Thoracic aorta (tissue), 2 donors: ENCODE measurements around the gene MIPEP. TPM values are rescaled to one million over a fixed set of nuclear protein-coding genes. Genes with fewer than 3 reads are reported as not detected.
"Not testable (repeated sequence)": the region's sequence is repeated elsewhere in the genome, so short reads cannot be mapped to it uniquely, and the experiment has no call there.

Source experiments
- ATAC-seq: fragments of 150-250 bp; one replicate; pipeline ENCODE4 v1.8.0; 2017; ENCODE audit warnings: low read depth; ENCODE audit not compliant: insufficient number of reproducible peaks, low FRiP score
- DNase-seq: peaks from one replicate; pipeline ENCODE4 v3.0.0-alpha.2; 2020; ENCODE audit warnings: low spot score
- H3K27ac ChIP-seq, 2 donors: fragments of 200-600 bp; sonication (generic); 1 replicate in 1 of 2; 2 replicates in 1 of 2; pipeline ENCODE4 v1.5.1; 2016; ENCODE audit warnings: mild to moderate bottlenecking in 2 of 2, moderate library complexity in 2 of 2
- H3K27me3 ChIP-seq: fragments of 200-600 bp; sonication (generic); replicated peaks from 2 replicates; pipeline ENCODE4 v1.6.0; 2016; ENCODE audit warnings: mild to moderate bottlenecking; ENCODE audit not compliant: insufficient read depth
- H3K36me3 ChIP-seq: fragments of 200-600 bp; sonication (generic); one replicate; pipeline ENCODE4 v1.5.1; 2016
- H3K4me1 ChIP-seq, 2 donors: fragments of 200-600 bp; sonication (generic); 1 replicate in 1 of 2; 2 replicates in 1 of 2; pipeline versions ENCODE4 v1.5.1 to v1.6.0; 2016; ENCODE audit warnings: low read depth in 2 of 2, mild to moderate bottlenecking in 1 of 2; ENCODE audit not compliant: control insufficient read depth in 1 of 2
- H3K4me3 ChIP-seq: fragments of 200-600 bp; sonication (generic); 2 replicates; pipeline ENCODE4 v1.5.1; 2016; ENCODE audit warnings: mild to moderate bottlenecking
- H3K9me3 ChIP-seq: fragments of 200-600 bp; sonication (generic); 2 replicates; pipeline ENCODE4 v1.5.1; 2016
- total RNA-seq, 2 donors: library from RNA; depleted of rRNA; stranded (reverse); fragments of >200 nt; gene quantifications; one replicate each; pipeline versions ENCODE4 v1.1.0 to v1.2.3, GENCODE V29; 2016
- TF ChIP-seq, protein P1 (sequence below): fragments of 200-600 bp; sonication (generic); IDR thresholded peaks from one replicate; pipeline ENCODE4 v1.5.1; 2019; ENCODE audit warnings: antibody characterized with exemption

MIPEP gene
- total RNA-seq, 2 donors from 2014 or later, result 11.6 to 12.0 TPM

DNA sequence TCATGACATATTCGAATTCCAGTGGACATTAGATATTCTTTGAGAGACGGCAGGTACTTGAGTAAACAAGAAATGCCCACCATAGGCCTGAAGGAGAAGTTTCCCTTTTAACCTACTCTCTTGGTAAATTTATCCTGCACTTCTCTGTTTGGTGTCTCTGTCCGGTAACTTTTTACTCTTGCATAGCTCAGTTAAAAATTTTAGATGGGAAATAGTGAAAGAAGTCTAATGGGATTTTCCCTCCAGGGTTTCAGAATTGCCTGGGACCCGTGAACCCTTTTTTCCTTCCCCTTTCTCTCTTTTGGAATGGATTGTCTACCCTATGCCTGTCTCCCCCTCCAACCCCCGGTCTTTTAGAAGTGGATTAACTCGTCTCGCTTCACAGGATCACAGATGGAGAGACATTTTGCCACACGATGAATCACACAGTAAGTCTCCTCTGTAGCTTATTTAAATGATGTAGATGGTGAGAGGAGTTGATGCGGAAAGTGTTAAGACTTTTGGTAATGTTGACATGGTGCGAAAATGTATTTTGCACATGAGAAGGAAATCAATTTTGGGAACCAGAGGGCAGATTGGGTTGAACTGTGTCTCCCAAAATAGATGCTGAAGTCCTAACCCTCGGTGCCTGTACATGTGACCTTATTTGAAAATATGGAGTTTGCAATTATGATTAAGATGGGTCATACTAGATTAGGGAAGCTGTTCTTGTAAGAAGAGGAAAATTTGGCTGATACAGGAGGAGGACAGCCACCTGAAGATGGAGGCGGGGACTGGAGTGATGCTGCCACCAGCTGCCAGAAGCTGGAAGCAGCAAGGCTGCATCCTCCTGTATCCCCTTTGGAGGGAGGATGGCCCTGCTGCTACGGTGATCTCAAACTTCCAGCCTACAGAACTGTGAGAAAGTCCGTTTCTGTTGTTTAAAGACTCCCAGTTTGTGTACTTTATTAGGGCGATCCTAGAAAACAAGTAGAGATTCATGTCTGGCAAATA lies 711 bp upstream of the MIPEP start:
- H3K36me3 ChIP-seq, result no peaks in the 10 kb centered on the region
- H3K27me3 ChIP-seq, result no peaks in the 10 kb centered on the region
- peak overlapping the region; percentile 64 to 81 for H3K27ac ChIP-seq
- H3K9me3 ChIP-seq, result no peaks in the 10 kb centered on the region
- ATAC-seq (no peak), DNase-seq (no peak)
- TF ChIP-seq, protein P1, sequence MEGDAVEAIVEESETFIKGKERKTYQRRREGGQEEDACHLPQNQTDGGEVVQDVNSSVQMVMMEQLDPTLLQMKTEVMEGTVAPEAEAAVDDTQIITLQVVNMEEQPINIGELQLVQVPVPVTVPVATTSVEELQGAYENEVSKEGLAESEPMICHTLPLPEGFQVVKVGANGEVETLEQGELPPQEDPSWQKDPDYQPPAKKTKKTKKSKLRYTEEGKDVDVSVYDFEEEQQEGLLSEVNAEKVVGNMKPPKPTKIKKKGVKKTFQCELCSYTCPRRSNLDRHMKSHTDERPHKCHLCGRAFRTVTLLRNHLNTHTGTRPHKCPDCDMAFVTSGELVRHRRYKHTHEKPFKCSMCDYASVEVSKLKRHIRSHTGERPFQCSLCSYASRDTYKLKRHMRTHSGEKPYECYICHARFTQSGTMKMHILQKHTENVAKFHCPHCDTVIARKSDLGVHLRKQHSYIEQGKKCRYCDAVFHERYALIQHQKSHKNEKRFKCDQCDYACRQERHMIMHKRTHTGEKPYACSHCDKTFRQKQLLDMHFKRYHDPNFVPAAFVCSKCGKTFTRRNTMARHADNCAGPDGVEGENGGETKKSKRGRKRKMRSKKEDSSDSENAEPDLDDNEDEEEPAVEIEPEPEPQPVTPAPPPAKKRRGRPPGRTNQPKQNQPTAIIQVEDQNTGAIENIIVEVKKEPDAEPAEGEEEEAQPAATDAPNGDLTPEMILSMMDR, result no peak
- H3K4me3 ChIP-seq, result peak overlapping the region; percentile 84
- peaks cover 6 to 12% of the 10 kb centered on the region in 2 donors for H3K4me1 ChIP-seq

DNA sequence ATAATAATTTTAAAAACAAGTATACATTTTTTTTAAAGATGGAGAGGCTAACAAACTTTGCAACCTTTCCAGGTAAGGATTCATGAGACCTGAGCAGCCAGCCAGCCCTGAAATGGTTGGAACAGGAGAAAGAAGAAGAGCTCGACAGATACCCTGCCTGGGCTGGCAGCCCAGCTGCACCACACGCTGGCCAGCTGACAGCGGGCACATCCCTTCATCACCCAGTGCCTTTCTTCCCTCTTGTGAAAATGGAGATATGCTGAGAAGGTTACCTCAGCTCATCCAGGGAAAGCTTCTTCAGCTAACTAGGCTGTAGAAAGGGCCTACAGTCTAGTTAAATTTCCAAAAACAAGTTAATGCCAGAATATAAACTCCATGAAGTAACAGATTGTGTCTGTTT lies 4.8 kb downstream of the MIPEP start:
- not testable (repeated sequence) for H3K4me1 ChIP-seq, DNase-seq, H3K27ac ChIP-seq, ATAC-seq, H3K9me3 ChIP-seq, H3K4me3 ChIP-seq, H3K27me3 ChIP-seq, H3K36me3 ChIP-seq

DNA sequence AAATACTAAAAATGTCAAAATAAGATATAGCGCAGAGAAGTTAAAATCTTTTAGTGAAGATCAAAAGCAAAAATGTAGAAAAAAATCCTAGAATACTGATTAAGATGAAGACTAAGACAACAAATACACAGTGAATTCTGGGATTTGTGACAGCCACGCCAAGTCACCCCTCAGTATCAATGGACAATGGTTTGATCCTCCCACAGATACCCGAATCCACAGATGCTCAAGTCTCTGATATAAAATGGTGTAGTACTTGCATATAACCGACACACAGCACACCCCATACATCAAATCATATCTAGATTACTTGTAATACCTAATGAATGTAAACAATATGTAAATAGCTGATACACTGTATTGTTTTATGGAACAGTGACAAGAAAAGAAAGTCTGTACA lies 5.9 kb downstream of the MIPEP start:
- Histone ChIP-seq H3K9me3 (no peaks in the 10 kb centered on the region), H3K4me1 (peaks cover 6% of the 10 kb centered on the region in 2 donors), H3K4me3 (no peak overlapping the region), H3K36me3 (peaks cover 8% of the 10 kb centered on the region), H3K27ac (no peak overlapping the region), H3K27me3 (no peaks in the 10 kb centered on the region)
- ATAC-seq, result no peak
- TF ChIP-seq, protein P1, result no peak
- no peak for DNase-seq

DNA sequence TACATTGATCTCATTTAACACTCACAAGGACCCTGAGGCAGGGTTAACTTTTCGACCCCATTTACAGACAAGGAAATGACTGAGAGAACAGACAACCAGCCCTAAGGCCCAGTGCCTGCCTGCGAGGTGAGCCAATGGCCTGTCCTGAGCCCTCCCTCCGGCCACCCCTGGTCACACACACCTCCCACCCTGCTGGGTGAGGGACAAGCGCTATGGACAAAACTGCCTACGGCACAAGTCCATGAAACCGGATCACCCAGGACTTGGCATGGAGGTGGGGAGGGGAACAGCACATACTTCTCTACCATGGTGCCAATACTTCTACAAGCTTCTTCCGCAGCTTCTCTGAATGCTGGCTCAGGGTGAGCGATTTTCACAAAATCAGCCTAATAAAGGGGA lies 7.8 kb downstream of the MIPEP start:
- H3K36me3 ChIP-seq, ATAC-seq, H3K4me1 ChIP-seq, H3K27ac ChIP-seq, H3K27me3 ChIP-seq, H3K9me3 ChIP-seq, H3K4me3 ChIP-seq, DNase-seq: not testable (repeated sequence)

DNA sequence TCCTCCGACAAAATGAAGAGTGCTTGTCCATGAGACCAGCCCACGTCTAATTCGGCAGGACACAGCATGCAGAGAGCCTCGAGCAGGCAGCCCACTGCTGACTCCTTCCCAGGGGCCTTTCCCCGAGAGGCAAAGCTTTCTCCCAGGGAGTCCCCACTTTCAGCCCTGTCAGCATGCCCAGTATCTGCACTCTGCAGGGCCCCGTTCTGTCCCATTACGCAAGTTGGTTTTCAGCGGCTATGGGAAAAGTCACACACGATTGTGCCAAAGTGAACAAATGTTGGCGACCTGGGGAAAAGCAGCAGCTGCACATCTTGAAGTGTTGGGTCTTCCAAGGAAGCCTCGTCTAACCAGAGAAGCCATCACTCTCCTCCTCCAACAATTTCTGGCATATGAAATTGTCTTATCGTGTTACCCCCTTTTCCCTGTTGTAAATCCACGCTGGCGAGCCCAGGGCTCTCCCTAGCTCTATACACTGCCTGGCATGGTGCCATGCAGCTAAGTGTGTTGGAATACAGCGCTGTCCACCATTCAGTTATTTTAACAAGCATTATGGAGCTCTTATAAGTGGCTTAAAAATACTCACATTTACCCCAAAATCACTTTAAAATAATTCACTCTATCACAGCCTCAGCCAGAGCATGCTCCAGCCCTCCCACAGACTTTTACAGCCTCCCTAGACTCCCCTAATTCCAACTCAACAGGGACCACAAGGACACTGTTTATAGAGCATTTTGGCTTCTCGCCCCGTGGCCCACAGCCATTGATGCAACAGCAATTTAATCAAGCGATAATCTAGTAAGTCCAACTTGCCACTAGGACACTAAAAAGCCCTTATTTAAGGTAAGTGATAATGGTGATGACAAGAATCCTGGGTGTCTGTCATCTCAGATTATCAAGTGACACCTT lies 8.5 kb downstream of the MIPEP start:
- H3K4me1 ChIP-seq, H3K9me3 ChIP-seq, DNase-seq, H3K36me3 ChIP-seq, H3K27ac ChIP-seq, H3K4me3 ChIP-seq, H3K27me3 ChIP-seq, ATAC-seq: not testable (repeated sequence)

DNA sequence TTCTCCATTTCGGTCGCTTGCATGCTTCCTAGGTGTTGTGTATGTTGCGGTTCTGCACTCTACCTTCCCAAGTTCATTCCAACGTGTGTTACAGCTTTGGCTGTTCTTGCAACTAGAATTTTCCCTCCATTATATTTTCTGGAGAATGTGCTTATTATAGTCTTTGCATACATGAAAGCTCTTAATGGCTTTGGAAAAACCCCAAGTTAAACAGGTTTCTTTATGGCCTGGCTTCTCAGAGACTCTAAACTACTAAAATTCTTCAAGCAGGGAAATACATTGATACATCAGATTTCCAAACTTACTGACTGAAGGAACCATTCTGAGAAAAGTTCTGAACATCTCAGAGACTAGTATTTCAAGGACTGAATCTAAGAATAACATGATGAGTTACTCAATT lies 11.9 kb downstream of the MIPEP start:
- Histone ChIP-seq H3K27me3 (no peaks in the 10 kb centered on the region), H3K4me3 (no peak overlapping the region), H3K27ac (no peak overlapping the region), H3K4me1 (no peaks in the 10 kb centered on the region), H3K9me3 (no peaks in the 10 kb centered on the region), H3K36me3 (peaks cover 10% of the 10 kb centered on the region)
- ATAC-seq, result no peak
- DNase-seq, result no peak
- TF ChIP-seq, protein P1, result no peak
